Natural killer cell (primary cell): ENCODE measurements around the gene SNTA1. TPM values are rescaled to one million over a fixed set of nuclear protein-coding genes. Genes with fewer than 3 reads are reported as not detected.

Experiments
- ATAC-seq, 3 donors: fragments of 150-1000 bp in 2 of 3; fragments of 200-7000 bp in 1 of 3; cut with Tn5 transposase; 1 replicate in 1 of 3; 2 replicates in 2 of 3; pipeline ENCODE4 v1.10.0; 2021; ENCODE audit warnings: mild to moderate bottlenecking in 2 of 3, moderate library complexity in 2 of 3
- DNase-seq, 2 donors: peaks; one replicate each; pipeline versions ENCODE4 v3.0.0 to v3.0.0-alpha.2; 2013 to 2021; ENCODE audit warnings: mixed read lengths in 1 of 2
- H3K27ac ChIP-seq: one replicate; pipeline ENCODE4 v1.5.1; 2013; ENCODE audit warnings: mild to moderate bottlenecking, low read length
- H3K27me3 ChIP-seq: one replicate; pipeline ENCODE4 v1.6.1; 2013; ENCODE audit warnings: low read length; ENCODE audit not compliant: control insufficient read depth, insufficient read depth
- H3K36me3 ChIP-seq: one replicate; pipeline ENCODE4 v1.6.1; 2013; ENCODE audit warnings: low read length; ENCODE audit not compliant: control insufficient read depth, insufficient read depth
- H3K4me1 ChIP-seq: one replicate; pipeline ENCODE4 v1.6.1; 2013; ENCODE audit warnings: low read length; ENCODE audit not compliant: control insufficient read depth, insufficient read depth
- H3K4me3 ChIP-seq: one replicate; pipeline ENCODE4 v1.5.1; 2013; ENCODE audit warnings: low read length
- H3K9me3 ChIP-seq: one replicate; pipeline ENCODE4 v1.6.1; 2013; ENCODE audit warnings: low read length; ENCODE audit not compliant: control insufficient read depth, insufficient read depth
- H3K27ac Mint-ChIP-seq, 2 donors: one replicate each; pipeline ENCODE4 v1.8.0; 2022; ENCODE audit warnings: mild to moderate bottlenecking in 2 of 2, mixed read lengths in 2 of 2, moderate library complexity in 1 of 2
- H3K27me3 Mint-ChIP-seq, 2 donors: one replicate each; pipeline ENCODE4 v1.8.0; 2022; ENCODE audit warnings: low read depth in 2 of 2, mixed read lengths in 2 of 2
- H3K36me3 Mint-ChIP-seq: one replicate; pipeline ENCODE4 v1.8.0; 2022; ENCODE audit warnings: mixed read lengths
- H3K4me1 Mint-ChIP-seq, 2 donors: one replicate each; pipeline ENCODE4 v1.8.0; 2022; ENCODE audit warnings: mixed read lengths in 2 of 2
- H3K4me3 Mint-ChIP-seq: one replicate; pipeline ENCODE4 v1.8.0; 2022; ENCODE audit warnings: mild to moderate bottlenecking, moderate library complexity, mixed read lengths
- H3K9me3 Mint-ChIP-seq, 2 donors: one replicate each; pipeline ENCODE4 v1.8.0; 2022; ENCODE audit warnings: mixed read lengths in 2 of 2
- CTCF ChIP-seq: fragments of 200-600 bp; IDR thresholded peaks from one replicate; pipeline ENCODE4 v1.8.0; 2022; ENCODE audit warnings: antibody characterized with exemption
- WGBS: methylation state at CpG from one replicate; pipeline ENCODE4 v1.1.7; 2013; ENCODE audit warnings: missing lambda C conversion rate; ENCODE audit not compliant: insufficient coverage; 5-methylcytosine and 5-hydroxymethylcytosine counted together
- intact Hi-C: fragments of 100-400 bp; cut with micrococcal nuclease; formaldehyde crosslinking; loops from one replicate; pipeline ENCODE4 v1.14.2; 2022
- total RNA-seq, 4 donors: library from RNA; stranded (reverse); fragments of 120-200 nt in 1 of 4; gene quantifications; one replicate each; pipeline versions ENCODE4 v1.2.3 to v1.2.4, GENCODE V29; 2013 to 2022

The SNTA1 gene
- 1 to 10 TPM; 1.2 to 2.4 (median 1.8) TPM for total RNA-seq
- 4.6 TPM for total RNA-seq (2013)

- intact Hi-C loops: no loop called here
- peak within 1 kb of the TSS; percentile 80 to 86 for H3K27ac Mint-ChIP-seq
- H3K4me3 Mint-ChIP-seq: peak within 1 kb of the TSS; percentile 93
- no peaks in the 10 kb centered on the region for H3K9me3 ChIP-seq
- WGBS: under 1% methylated on average over 75 of the region's 75 CpGs
- H3K4me1 ChIP-seq: peaks cover 16% of the 10 kb centered on the region
- peak within 1 kb of the TSS; percentile 73 for H3K4me3 ChIP-seq
- peak; percentile 77 to 89 (median 80) for ATAC-seq
- H3K36me3 ChIP-seq: no peaks in the 10 kb centered on the region
- DNase-seq: peak; percentile 67 to 87
- H3K27me3 ChIP-seq: no peaks in the 10 kb centered on the region
- TF ChIP-seq CTCF: no peak
- no peaks in the 10 kb centered on the region for H3K27me3 Mint-ChIP-seq
- H3K27ac ChIP-seq: peak within 1 kb of the TSS; percentile 62
- no peaks in the 10 kb centered on the region for H3K36me3 Mint-ChIP-seq
- H3K9me3 Mint-ChIP-seq: no peaks in the 10 kb centered on the region
- peaks cover 11 to 18% of the 10 kb centered on the region in 2 donors for H3K4me1 Mint-ChIP-seq
Measured at GRCh38 chr20:33443512-33444239, at the start of gene SNTA1. Gene SNTA1 (minus strand): TSS chr20:33443763. CDS start chr20:33443620, 143 bp downstream.

- no peaks in the 10 kb centered on the region for H3K9me3 Mint-ChIP-seq
- DNase-seq: no peak
- H3K36me3 Mint-ChIP-seq: no peaks in the 10 kb centered on the region
- peak overlapping the region; percentile 88 for H3K4me3 Mint-ChIP-seq
- no peaks in the 10 kb centered on the region for H3K36me3 ChIP-seq
- H3K4me1 ChIP-seq: peaks cover 14% of the 10 kb centered on the region
- no peaks in the 10 kb centered on the region for H3K9me3 ChIP-seq
- H3K27me3 Mint-ChIP-seq: no peaks in the 10 kb centered on the region
- peak overlapping the region; percentile 69 for H3K27ac ChIP-seq
- 84% methylated on average over 8 of the region's 8 CpGs for WGBS
- TF ChIP-seq CTCF: no peak
- peaks cover 4 to 14% of the 10 kb centered on the region in 2 donors for H3K4me1 Mint-ChIP-seq
- intact Hi-C loops: loop anchor here (2.0 kb wide), 1 partner anchor 64 kb away; no protein-coding TSS in a partner anchor
- peak overlapping the region; percentile 78 for H3K4me3 ChIP-seq
- H3K27me3 ChIP-seq: no peaks in the 10 kb centered on the region
- peak overlapping the region; percentile 71 to 92 for H3K27ac Mint-ChIP-seq
- ATAC-seq: no peak
Measured at GRCh38 chr20:33490934-33491656, 47.5 kb upstream of the SNTA1 start.

- H3K36me3 ChIP-seq: no peaks in the 10 kb centered on the region
- ATAC-seq: peak; percentile 54 to 68 (median 63)
- Mint-ChIP-seq H3K36me3 (no peaks in the 10 kb centered on the region), H3K4me3 (peak within 1 kb of the TSS; percentile 88), H3K27me3 (no peaks in the 10 kb centered on the region), H3K9me3 (no peaks in the 10 kb centered on the region), H3K27ac (peak within 1 kb of the TSS; percentile 88 to 92), H3K4me1 (peaks cover 0 to 9% of the 10 kb centered on the region in 2 donors)
- H3K4me1 ChIP-seq: peaks cover 14% of the 10 kb centered on the region
- H3K4me3 ChIP-seq: peak within 1 kb of the TSS; percentile 78
- WGBS: 1% methylated on average over 105 of the region's 105 CpGs
- H3K27me3 ChIP-seq: no peaks in the 10 kb centered on the region
- peak within 1 kb of the TSS; percentile 93 for H3K27ac ChIP-seq
- H3K9me3 ChIP-seq: no peaks in the 10 kb centered on the region
- TF ChIP-seq CTCF: no peak
- DNase-seq: no peak
- intact Hi-C loops: loop anchor here (2.0 kb wide), 1 partner anchor 65 kb away; no protein-coding TSS in a partner anchor
Measured at GRCh38 chr20:33490023-33490933, 46.7 kb upstream of the SNTA1 start, which contains the start of gene CBFA2T2. Gene CBFA2T2 (plus strand): TSS chr20:33490096. CDS start chr20:33490268, 172 bp downstream.
